ENCODE results near the gene SMIM32.

DNA sequence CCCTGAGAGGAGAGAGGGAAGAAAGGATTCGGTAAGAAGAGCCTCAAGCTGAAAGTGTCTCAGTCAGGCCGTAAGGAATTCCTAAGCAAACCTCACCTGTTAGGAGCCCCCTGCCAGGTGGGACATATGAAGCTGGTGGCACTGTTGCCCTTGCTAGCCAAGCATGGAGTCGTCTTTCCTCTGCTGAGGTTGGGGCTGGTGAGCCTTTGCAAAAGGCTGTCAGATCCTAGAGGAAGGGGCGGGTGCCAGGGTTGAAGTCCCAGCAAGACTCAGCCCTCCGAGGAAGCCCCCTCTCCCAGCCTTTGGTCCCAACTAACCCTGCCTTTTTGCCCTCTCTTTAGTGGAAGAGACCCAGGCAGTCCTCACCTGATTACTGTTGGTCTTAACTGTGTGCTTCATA, 5.5 kb upstream of the SMIM32 start:
- no peak for TF ChIP-seq CTCF (IDR thresholded peaks at IDR 0.05)
- TF ChIP-seq POLR2AphosphoS5 (IDR thresholded peaks at IDR 0.05), result no peak
